Trophoblast cell (in vitro differentiated cells and primary cell): ENCODE data around the gene MYH13.

Source experiments
- DNase-seq, 2 donors: peaks; one replicate each; pipeline ENCODE4 v3.0.0-alpha.2; 2016
- H2AFZ ChIP-seq: 2 replicates; pipeline ENCODE4 v1.6.1; 2013; ENCODE audit warnings: low read length, moderate library complexity, mild to moderate bottlenecking; ENCODE audit not compliant: insufficient read depth, poor library complexity
- H2AK5ac ChIP-seq: 2 replicates; pipeline ENCODE4 v1.6.1; 2013; ENCODE audit warnings: mild to moderate bottlenecking, low read length
- H2BK120ac ChIP-seq: 2 replicates; pipeline ENCODE4 v1.6.1; 2013; ENCODE audit warnings: low read length, mild to moderate bottlenecking, moderate library complexity; ENCODE audit not compliant: insufficient read depth, poor library complexity
- H2BK12ac ChIP-seq: 2 replicates; pipeline ENCODE4 v1.6.1; 2013; ENCODE audit warnings: mild to moderate bottlenecking, low read length, moderate library complexity
- H2BK5ac ChIP-seq: 2 replicates; pipeline ENCODE4 v1.6.1; 2013; ENCODE audit warnings: low read length, low read depth, moderate library complexity, mild to moderate bottlenecking; ENCODE audit not compliant: poor library complexity
- H3K14ac ChIP-seq: 2 replicates; pipeline ENCODE4 v1.6.1; 2013; ENCODE audit warnings: mild to moderate bottlenecking, low read length
- H3K18ac ChIP-seq: 2 replicates; pipeline ENCODE4 v1.6.1; 2013; ENCODE audit warnings: mild to moderate bottlenecking, low read length
- H3K23ac ChIP-seq: 2 replicates; pipeline ENCODE4 v1.6.1; 2013; ENCODE audit warnings: low read length
- H3K27ac ChIP-seq: 2 replicates; pipeline ENCODE4 v1.5.1; 2013; ENCODE audit warnings: low read depth, mild to moderate bottlenecking, inconsistent platforms, low read length, moderate library complexity
- H3K27me3 ChIP-seq: 2 replicates; pipeline ENCODE4 v1.6.1; 2013; ENCODE audit warnings: inconsistent platforms, mild to moderate bottlenecking, low read length, moderate library complexity; ENCODE audit not compliant: insufficient read depth
- H3K36me3 ChIP-seq, 2 experiments: 1 replicate in 1 of 2; 2 replicates in 1 of 2; pipeline ENCODE4 v1.6.1; 2013; ENCODE audit warnings: low read length in 2 of 2, mild to moderate bottlenecking in 2 of 2, moderate library complexity in 1 of 2; ENCODE audit not compliant: insufficient read depth in 2 of 2, control insufficient read depth in 1 of 2
- H3K4ac ChIP-seq: 2 replicates; pipeline ENCODE4 v1.6.1; 2013; ENCODE audit warnings: low read depth, mild to moderate bottlenecking, low read length, moderate library complexity
- H3K4me1 ChIP-seq, 2 experiments: 1 replicate in 1 of 2; 2 replicates in 1 of 2; pipeline ENCODE4 v1.6.1; 2013; ENCODE audit warnings: low read length in 2 of 2, mild to moderate bottlenecking in 2 of 2, moderate library complexity in 1 of 2; ENCODE audit not compliant: insufficient read depth in 2 of 2, control insufficient read depth in 1 of 2
- H3K4me2 ChIP-seq: 2 replicates; pipeline ENCODE4 v1.6.1; 2013; ENCODE audit warnings: inconsistent platforms, mild to moderate bottlenecking, low read length, moderate library complexity
- H3K4me3 ChIP-seq: 2 replicates; pipeline ENCODE4 v1.5.1; 2013; ENCODE audit warnings: mild to moderate bottlenecking, low read depth, low read length, inconsistent platforms
- H3K79me1 ChIP-seq: one replicate; pipeline ENCODE4 v1.6.1; 2013; ENCODE audit warnings: low read length
- H3K79me2 ChIP-seq: 2 replicates; pipeline ENCODE4 v1.6.1; 2013; ENCODE audit warnings: low read length, mild to moderate bottlenecking; ENCODE audit not compliant: control insufficient read depth, insufficient read depth, poor library complexity
- H3K9ac ChIP-seq: 2 replicates; pipeline ENCODE4 v1.6.1; 2013; ENCODE audit warnings: mild to moderate bottlenecking, low read length
- H3K9me3 ChIP-seq: 2 replicates; pipeline ENCODE4 v1.6.1; 2013; ENCODE audit warnings: low read depth, mild to moderate bottlenecking, control low read depth, inconsistent platforms, low read length; ENCODE audit not compliant: insufficient read depth
- H4K12ac ChIP-seq: 2 replicates; pipeline ENCODE4 v1.6.1; 2013; ENCODE audit warnings: low read depth, mild to moderate bottlenecking, low read length, moderate library complexity
- H4K8ac ChIP-seq: 2 replicates; pipeline ENCODE4 v1.6.1; 2013; ENCODE audit warnings: low read depth, mild to moderate bottlenecking, low read length, moderate library complexity
- H4K91ac ChIP-seq: one replicate; pipeline ENCODE4 v1.6.1; 2013; ENCODE audit warnings: low read depth, mild to moderate bottlenecking, low read length, moderate library complexity
- WGBS: extraction: QIAGEN DNeasy Blood & Tissue Kit; methylation state at CpG from one replicate; pipeline ENCODE4 v1.1.7; 2013; ENCODE audit warnings: missing lambda C conversion rate; ENCODE audit not compliant: insufficient read length, insufficient coverage; ENCODE audit errors: extremely low coverage; 5-methylcytosine and 5-hydroxymethylcytosine counted together

The MYH13 gene

DNA sequence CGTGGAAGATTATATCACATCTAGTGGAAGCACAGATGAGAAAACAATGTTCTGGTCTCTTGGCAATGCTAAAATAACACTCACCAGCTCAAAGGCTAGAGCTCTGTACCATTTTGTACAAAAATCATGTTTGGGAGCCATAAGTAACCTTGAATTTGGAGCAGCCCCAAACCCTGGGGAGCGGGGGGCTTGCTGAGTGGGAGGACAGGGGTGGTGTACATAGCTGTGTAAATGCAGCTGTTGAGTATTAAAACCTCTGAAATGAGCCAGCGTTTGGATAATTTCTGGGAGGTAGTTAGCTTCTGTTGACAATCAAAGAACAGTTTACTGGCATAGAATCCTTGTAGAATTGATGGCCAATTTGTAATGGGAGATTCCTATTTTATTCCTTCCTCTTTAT, 44.6 kb upstream of the MYH13 start:
- Histone ChIP-seq H2BK120ac (no peak overlapping the region), H3K14ac (no peak overlapping the region), H3K9ac (no peak overlapping the region), H3K79me1 (no peaks in the 10 kb centered on the region), H2BK5ac (no peak overlapping the region), H3K4me1 (no peaks in the 10 kb centered on the region), H4K8ac (no peak overlapping the region), H3K18ac (no peak overlapping the region), H3K4ac (no peak overlapping the region), H3K4me3 (no peak overlapping the region), H3K9me3 (no peaks in the 10 kb centered on the region), H2AFZ (no peak overlapping the region), H2AK5ac (no peak overlapping the region), H3K4me2 (no peak overlapping the region), H3K23ac (no peak overlapping the region), H3K27ac (no peak overlapping the region), H4K12ac (no peak overlapping the region), H3K27me3 (no peaks in the 10 kb centered on the region), H3K79me2 (no peaks in the 10 kb centered on the region), H2BK12ac (no peak overlapping the region), H4K91ac (no peak overlapping the region), H3K36me3 (no peaks in the 10 kb centered on the region)
- no CpG with 5 or more reads among the region's 3 CpGs for WGBS
- DNase-seq: no peak

DNA sequence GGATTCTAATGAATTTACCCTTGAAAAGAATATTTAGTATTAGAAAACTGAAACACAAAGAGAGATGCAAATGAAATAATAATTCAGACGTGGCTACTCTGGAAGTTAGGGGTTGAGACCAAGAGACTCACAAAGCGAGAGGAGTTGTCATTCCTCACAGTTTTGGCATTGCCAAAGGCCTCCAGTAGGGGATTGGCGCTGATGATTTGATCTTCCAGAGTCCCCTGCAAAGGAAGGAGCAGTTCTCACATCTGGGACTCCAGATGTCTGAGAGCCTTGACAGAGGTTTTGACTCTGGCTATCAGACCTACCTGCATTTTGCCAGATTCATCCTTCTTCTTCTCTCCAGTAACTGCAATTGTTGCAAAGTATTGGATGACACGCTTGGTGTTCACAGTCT, 42.4 kb upstream of the MYH13 start:
- H3K27ac ChIP-seq: no peak overlapping the region
- DNase-seq: no peak
- H3K23ac ChIP-seq: no peak overlapping the region
- no peaks in the 10 kb centered on the region for H3K27me3 ChIP-seq
- H3K4me1 ChIP-seq: no peaks in the 10 kb centered on the region
- H3K14ac ChIP-seq: no peak overlapping the region
- no CpG with 5 or more reads among the region's 4 CpGs for WGBS
- H3K79me1 ChIP-seq: no peaks in the 10 kb centered on the region
- H3K4me2 ChIP-seq: no peak overlapping the region
- H4K12ac ChIP-seq: no peak overlapping the region
- no peak overlapping the region for H4K8ac ChIP-seq
- H2BK5ac ChIP-seq: no peak overlapping the region
- H2AFZ ChIP-seq: no peak overlapping the region
- no peak overlapping the region for H3K9ac ChIP-seq
- no peaks in the 10 kb centered on the region for H3K9me3 ChIP-seq
- no peaks in the 10 kb centered on the region for H3K36me3 ChIP-seq
- no peak overlapping the region for H2BK120ac ChIP-seq
- no peak overlapping the region for H2BK12ac ChIP-seq
- no peak overlapping the region for H4K91ac ChIP-seq
- no peak overlapping the region for H3K4me3 ChIP-seq
- H3K79me2 ChIP-seq: no peaks in the 10 kb centered on the region
- no peak overlapping the region for H3K4ac ChIP-seq
- H2AK5ac ChIP-seq: no peak overlapping the region
- no peak overlapping the region for H3K18ac ChIP-seq

DNA sequence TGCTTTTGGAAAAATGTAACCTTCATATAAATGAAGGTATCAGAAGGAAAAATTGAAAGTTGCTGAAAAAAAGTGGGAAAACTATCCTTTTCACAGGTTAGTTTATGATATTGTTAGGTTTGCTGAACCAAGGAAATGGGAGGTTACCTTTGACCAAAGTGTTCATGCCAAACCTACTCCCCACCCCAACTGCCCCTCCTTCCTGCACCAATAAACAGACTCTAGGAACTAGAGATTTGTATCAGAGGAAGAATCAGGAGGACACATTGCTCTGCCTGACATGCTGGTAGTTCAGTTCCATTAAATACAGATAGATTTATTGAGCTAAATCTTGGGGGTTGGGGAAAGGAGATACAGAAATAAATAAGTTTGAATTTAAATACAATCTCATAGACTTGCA, 30.8 kb upstream of the MYH13 start:
- Histone ChIP-seq H4K8ac (no peak overlapping the region), H2AFZ (no peak overlapping the region), H2BK120ac (no peak overlapping the region), H2BK12ac (no peak overlapping the region), H3K79me2 (no peaks in the 10 kb centered on the region), H3K18ac (no peak overlapping the region), H3K4me3 (no peak overlapping the region), H3K9ac (no peak overlapping the region), H4K12ac (no peak overlapping the region), H3K23ac (no peak overlapping the region), H2BK5ac (no peak overlapping the region), H3K79me1 (no peaks in the 10 kb centered on the region), H3K27me3 (no peaks in the 10 kb centered on the region), H2AK5ac (no peak overlapping the region), H3K14ac (no peak overlapping the region), H3K9me3 (no peaks in the 10 kb centered on the region), H4K91ac (no peak overlapping the region), H3K4me2 (no peak overlapping the region), H3K36me3 (no peaks in the 10 kb centered on the region), H3K4me1 (no peaks in the 10 kb centered on the region), H3K4ac (no peak overlapping the region), H3K27ac (no peak overlapping the region)
- no peak for DNase-seq

DNA sequence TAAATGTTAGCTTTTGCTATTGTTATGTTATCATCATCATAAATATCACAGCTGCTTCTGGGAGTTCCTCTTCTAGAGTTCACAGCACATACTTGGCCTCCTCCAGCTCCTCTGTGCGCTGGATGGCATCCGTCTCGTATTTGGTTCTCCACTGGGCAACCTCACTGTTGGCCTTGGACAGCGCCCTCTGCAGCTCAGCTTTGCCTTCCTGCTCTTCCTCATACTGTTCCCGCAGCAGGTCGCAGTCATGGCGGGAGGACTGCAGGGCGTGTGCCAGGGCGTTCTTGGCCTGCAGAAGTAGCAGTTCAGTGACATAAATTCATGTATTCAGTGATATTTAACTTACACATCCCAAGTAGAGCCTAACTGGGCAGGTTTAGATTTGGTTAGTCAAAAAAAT, 25.5 kb upstream of the MYH13 start:
- H3K4me2 ChIP-seq: no peak overlapping the region
- no peak overlapping the region for H3K27ac ChIP-seq
- H3K4me3 ChIP-seq: no peak overlapping the region
- WGBS: no CpG with 5 or more reads among the region's 9 CpGs
- no peaks in the 10 kb centered on the region for H3K27me3 ChIP-seq
- H3K4ac ChIP-seq: no peak overlapping the region
- H3K79me1 ChIP-seq: no peaks in the 10 kb centered on the region
- H2AFZ ChIP-seq: no peak overlapping the region
- no peak overlapping the region for H3K18ac ChIP-seq
- H4K91ac ChIP-seq: no peak overlapping the region
- no peaks in the 10 kb centered on the region for H3K4me1 ChIP-seq
- H2BK120ac ChIP-seq: no peak overlapping the region
- H3K14ac ChIP-seq: no peak overlapping the region
- H2AK5ac ChIP-seq: no peak overlapping the region
- peaks cover 3% of the 10 kb centered on the region for H3K9me3 ChIP-seq
- no peak for DNase-seq
- no peak overlapping the region for H2BK5ac ChIP-seq
- H3K36me3 ChIP-seq: no peaks in the 10 kb centered on the region
- no peak overlapping the region for H3K9ac ChIP-seq
- no peaks in the 10 kb centered on the region for H3K79me2 ChIP-seq
- no peak overlapping the region for H4K12ac ChIP-seq
- H2BK12ac ChIP-seq: no peak overlapping the region
- H3K23ac ChIP-seq: no peak overlapping the region
- H4K8ac ChIP-seq: no peak overlapping the region
